Sigmoid colon (tissue), 3 donors: ENCODE data around the gene BRME1.

Source experiments
- CTCF ChIP-seq, 4 experiments: fragments of 450-650 bp in 3 of 4; fragments of 200-600 bp in 1 of 4; IDR thresholded peaks; one replicate each; pipeline ENCODE4 v1.5.1; 2016 to 2019; ENCODE audit warnings: antibody characterized with exemption in 4 of 4, mild to moderate bottlenecking in 3 of 4, moderate library complexity in 2 of 4
- POLR2A ChIP-seq, 2 donors: fragments of 450-650 bp; IDR thresholded peaks; one replicate each; pipeline ENCODE4 v1.6.1; 2016; ENCODE audit warnings: antibody characterized with exemption in 2 of 2, mild to moderate bottlenecking in 2 of 2, moderate library complexity in 2 of 2

DNA sequence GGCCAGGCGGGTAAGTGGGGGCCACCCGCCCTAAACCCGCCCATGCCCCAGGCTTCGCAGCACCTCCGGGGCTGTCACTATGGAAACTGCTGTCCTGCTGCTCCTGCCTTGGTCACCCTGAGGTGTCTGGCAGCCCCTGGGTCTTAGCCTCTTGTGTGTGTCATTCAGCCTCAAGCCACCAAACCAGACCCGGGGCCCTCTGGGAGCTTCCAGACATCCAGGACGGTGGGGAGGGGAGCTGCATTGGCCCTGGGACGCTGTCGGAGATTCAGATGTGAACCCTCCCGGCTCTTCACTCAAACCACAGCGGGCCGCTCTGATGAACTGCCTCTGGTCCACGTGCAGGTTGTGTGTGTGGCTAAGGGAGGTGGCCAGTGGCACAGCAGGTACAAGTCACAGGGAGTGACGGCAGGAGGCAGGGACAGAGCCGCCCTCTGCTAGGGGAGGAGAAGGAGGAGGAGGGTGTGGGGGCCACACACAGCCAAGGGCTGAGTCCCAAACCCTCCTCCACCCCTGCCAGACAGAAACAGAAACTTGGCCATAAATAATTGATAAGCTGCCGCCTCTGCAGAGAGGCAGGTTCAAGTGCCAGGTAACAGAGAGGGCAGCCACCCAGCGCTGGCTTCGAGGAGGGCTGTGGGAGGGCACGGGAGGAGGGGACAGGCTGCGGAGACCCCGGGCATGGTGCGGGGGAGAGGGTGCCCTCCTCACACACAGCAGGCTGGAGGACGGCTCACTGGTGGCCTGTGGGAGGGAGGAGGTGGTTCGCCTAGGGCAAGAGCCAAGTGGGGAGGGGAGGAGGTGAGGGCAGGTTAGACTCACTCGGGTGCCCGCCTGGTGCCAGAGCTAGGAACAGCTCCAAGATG lies 21.0 kb downstream of the BRME1 start:
- TF ChIP-seq CTCF (IDR thresholded peaks at IDR 0.05) (no peak), POLR2A (IDR thresholded peaks at IDR 0.05) (peak in 1 of 2 donors; percentile 41)
